Chondrocyte (in vitro differentiated cells): ENCODE measurements around the gene GRM4. TPM values are rescaled to one million over a fixed set of nuclear protein-coding genes. Genes with fewer than 3 reads are reported as not detected.

Experiments used
- DNase-seq: peaks from one replicate; pipeline ENCODE4 v3.0.0; 2021; ENCODE audit warnings: mixed read lengths, low spot score
- H3K27ac Mint-ChIP-seq: one replicate; pipeline ENCODE4 v1.8.0; 2021; ENCODE audit warnings: mild to moderate bottlenecking, moderate library complexity, mixed read lengths; ENCODE audit not compliant: unreplicated experiment
- H3K27me3 Mint-ChIP-seq: 2 replicates; pipeline ENCODE4 v1.8.0; 2021; ENCODE audit warnings: low read depth, mixed read lengths
- H3K36me3 Mint-ChIP-seq: 2 replicates; pipeline ENCODE4 v1.8.0; 2021; ENCODE audit warnings: low read depth, mixed read lengths
- H3K4me1 Mint-ChIP-seq: 2 replicates; pipeline ENCODE4 v1.8.0; 2021; ENCODE audit warnings: low read depth, mild to moderate bottlenecking, mixed read lengths
- H3K4me3 Mint-ChIP-seq: one replicate; pipeline ENCODE4 v1.8.0; 2021; ENCODE audit warnings: mild to moderate bottlenecking, moderate library complexity, mixed read lengths; ENCODE audit not compliant: unreplicated experiment
- H3K9me3 Mint-ChIP-seq: 2 replicates; pipeline ENCODE4 v1.8.0; 2021; ENCODE audit warnings: low read depth, mixed read lengths
- microRNA-seq: library from miRNA; unstranded; fragments of <30 nt; microRNA quantifications from one replicate; pipeline ENCODE4 v1.2.0, GENCODE V29; 2020; ENCODE audit warnings: borderline number of aligned reads
- total RNA-seq: library from RNA; stranded (reverse); gene quantifications from 3 replicates; pipeline ENCODE4 v1.2.1, GENCODE V29; 2021
- TF ChIP-seq, protein P1 (sequence below): fragments of 200-600 bp; sonication (generic); IDR thresholded peaks from 2 replicates; pipeline ENCODE4 v1.5.0; 2021; ENCODE audit warnings: antibody characterized with exemption, mild to moderate bottlenecking, moderate library complexity

Gene GRM4
- total RNA-seq, 1 donor from 2014 or later, result 0.27 TPM

DNA sequence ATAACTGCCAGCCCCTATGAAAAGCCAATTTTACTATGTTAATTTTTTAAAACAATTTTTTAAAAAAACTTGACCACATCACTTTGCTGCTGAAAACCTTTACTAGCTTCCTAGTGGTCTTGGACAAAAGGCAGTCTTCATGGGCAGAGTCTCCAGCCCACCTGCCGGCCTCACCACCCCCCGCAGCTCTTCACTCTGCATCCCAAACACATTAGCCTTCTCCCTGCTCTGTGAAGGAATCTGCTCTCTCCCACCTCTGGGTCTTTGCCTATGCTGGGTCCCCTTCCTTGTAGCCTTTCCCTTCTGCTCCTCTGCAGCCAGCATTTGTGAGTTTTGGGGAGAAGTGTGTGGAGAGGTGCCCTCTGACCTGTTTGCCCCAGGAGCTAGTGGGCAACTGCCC, 171.4 kb downstream of the GRM4 start:
- H3K4me3 Mint-ChIP-seq, result no peak overlapping the region
- DNase-seq, result peak; percentile 12
- H3K36me3 Mint-ChIP-seq, result peaks cover 4% of the 10 kb centered on the region
- H3K27ac Mint-ChIP-seq, result no peak overlapping the region
- peaks cover 11% of the 10 kb centered on the region for H3K9me3 Mint-ChIP-seq
- TF ChIP-seq, protein P1, sequence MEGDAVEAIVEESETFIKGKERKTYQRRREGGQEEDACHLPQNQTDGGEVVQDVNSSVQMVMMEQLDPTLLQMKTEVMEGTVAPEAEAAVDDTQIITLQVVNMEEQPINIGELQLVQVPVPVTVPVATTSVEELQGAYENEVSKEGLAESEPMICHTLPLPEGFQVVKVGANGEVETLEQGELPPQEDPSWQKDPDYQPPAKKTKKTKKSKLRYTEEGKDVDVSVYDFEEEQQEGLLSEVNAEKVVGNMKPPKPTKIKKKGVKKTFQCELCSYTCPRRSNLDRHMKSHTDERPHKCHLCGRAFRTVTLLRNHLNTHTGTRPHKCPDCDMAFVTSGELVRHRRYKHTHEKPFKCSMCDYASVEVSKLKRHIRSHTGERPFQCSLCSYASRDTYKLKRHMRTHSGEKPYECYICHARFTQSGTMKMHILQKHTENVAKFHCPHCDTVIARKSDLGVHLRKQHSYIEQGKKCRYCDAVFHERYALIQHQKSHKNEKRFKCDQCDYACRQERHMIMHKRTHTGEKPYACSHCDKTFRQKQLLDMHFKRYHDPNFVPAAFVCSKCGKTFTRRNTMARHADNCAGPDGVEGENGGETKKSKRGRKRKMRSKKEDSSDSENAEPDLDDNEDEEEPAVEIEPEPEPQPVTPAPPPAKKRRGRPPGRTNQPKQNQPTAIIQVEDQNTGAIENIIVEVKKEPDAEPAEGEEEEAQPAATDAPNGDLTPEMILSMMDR, result no peak
- no peaks in the 10 kb centered on the region for H3K4me1 Mint-ChIP-seq
- H3K27me3 Mint-ChIP-seq, result peaks cover 38% of the 10 kb centered on the region

DNA sequence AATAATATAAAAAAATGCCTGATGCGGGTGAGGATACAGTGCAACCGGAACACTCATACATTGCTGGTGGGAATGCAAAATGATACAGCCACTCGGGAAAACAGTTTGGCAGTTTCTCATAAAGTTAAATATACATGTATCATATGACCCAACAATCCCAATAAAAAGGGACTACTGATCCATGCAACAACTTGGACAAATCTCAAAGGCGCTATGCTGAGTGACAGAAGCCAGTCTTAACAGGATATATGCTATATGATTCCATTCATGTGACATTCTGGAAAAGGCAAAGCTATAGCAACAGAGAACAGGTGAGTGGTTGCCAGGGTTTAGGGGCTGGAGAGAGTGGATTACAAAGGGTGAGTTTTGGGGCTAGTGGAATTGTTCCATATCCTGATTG, 171.9 kb downstream of the GRM4 start:
- Mint-ChIP-seq H3K27ac (no peak overlapping the region), H3K4me1 (no peaks in the 10 kb centered on the region), H3K4me3 (no peak overlapping the region), H3K27me3 (peaks cover 42% of the 10 kb centered on the region), H3K9me3 (peaks cover 11% of the 10 kb centered on the region), H3K36me3 (peaks cover 4% of the 10 kb centered on the region)
- TF ChIP-seq, protein P1, result no peak
- no peak for DNase-seq

DNA sequence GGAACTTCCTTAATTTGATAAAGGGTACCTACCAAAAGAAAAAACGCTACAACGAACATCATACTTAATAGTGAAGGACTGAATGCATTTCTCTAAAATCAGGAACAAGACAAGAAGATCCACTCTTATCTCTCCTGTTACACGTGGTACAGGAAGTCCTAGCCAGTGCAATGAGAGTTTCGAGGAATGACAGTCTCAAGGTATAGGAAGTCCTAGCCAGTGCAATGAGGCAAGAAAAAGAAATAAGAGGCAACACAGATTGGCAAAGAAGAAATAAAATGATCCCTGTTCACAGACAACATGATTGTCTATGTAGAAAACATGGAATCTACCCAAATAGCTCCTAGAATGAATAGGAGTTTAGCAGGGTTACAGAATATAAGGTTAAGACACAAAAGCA, 174.3 kb downstream of the GRM4 start:
- H3K36me3 Mint-ChIP-seq, result peaks cover 2% of the 10 kb centered on the region
- no peak overlapping the region for H3K4me3 Mint-ChIP-seq
- H3K4me1 Mint-ChIP-seq, result no peaks in the 10 kb centered on the region
- H3K9me3 Mint-ChIP-seq, result peaks cover 11% of the 10 kb centered on the region
- TF ChIP-seq, protein P1, result no peak
- peaks cover 53% of the 10 kb centered on the region for H3K27me3 Mint-ChIP-seq
- DNase-seq, result no peak
- H3K27ac Mint-ChIP-seq, result no peak overlapping the region

Small RNA genes within 50 kb of the gene (microRNA-seq; reads per million reads assigned to microRNA genes)
- gene MIR1275, result 5.0 reads per million

Other genes starting within 250 kb of the GRM4 start
- 33.4 to 55.2 TPM (median 37.8 TPM) in 3 replicates for gene HMGA1, start 90.8 kb upstream of the GRM4 start, total RNA-seq
- 15.5 to 19.0 TPM (median 18.0 TPM) in 3 replicates for gene SMIM29, start 102.9 kb upstream of the GRM4 start, total RNA-seq
- gene NUDT3, start 246.6 kb upstream of the GRM4 start, total RNA-seq, result 21.6 to 25.9 TPM (median 22.0 TPM) in 3 replicates